HCT116 (cell line): ENCODE measurements around the gene SCFD2. TPM values are rescaled to one million over a fixed set of nuclear protein-coding genes. Genes with fewer than 3 reads are reported as not detected.

Source experiments
- ATAC-seq: fragments of 200-7000 bp; cut with Tn5 transposase; 2 replicates; pipeline ENCODE4 v1.9.1; 2020; ENCODE audit warnings: mild to moderate bottlenecking, moderate library complexity
- Bru-seq: library from RNA; stranded (reverse); fragments of 400-500 nt; gene quantifications from one replicate; lab custom pipeline; 2021; lab: Mats Ljungman, UMichigan
- BruChase-seq, 2 experiments: library from RNA; stranded (reverse); fragments of 400-500 nt; gene quantifications; one replicate each; lab custom pipeline; 2021; lab: Mats Ljungman, UMichigan
- BruUV-seq: library from RNA; stranded (reverse); fragments of 400-500 nt; replicated peaks from 2 replicates; lab custom pipeline; 2021; lab: Mats Ljungman, UMichigan
- CTCF ChIA-PET: fragments of 300-600 bp; sonication (Branson Sonifier 250); formaldehyde crosslinking; loops from one replicate; lab custom pipeline; 2021; ENCODE audit warnings: antibody characterized with exemption; lab: Charles Lee
- POLR2A ChIA-PET: fragments of 300-600, 350-600 bp; sonication (Branson Sonifier 250); formaldehyde crosslinking; loops from one replicate; lab custom pipeline; 2021; ENCODE audit warnings: antibody characterized with exemption; lab: Charles Lee
- RAD21 ChIA-PET, 2 experiments: fragments of 300-600 bp; sonication (Branson Sonifier 250); formaldehyde crosslinking; loops; one replicate each; lab custom pipeline; 2023; ENCODE audit warnings: low total read pairs in 2 of 2; ENCODE audit not compliant: uncharacterized antibody in 2 of 2, unreplicated experiment in 2 of 2, low non-redundant PET in 1 of 2; lab: Charles Lee
- DNase-seq: peaks from one replicate; pipeline ENCODE4 v3.0.0-alpha.2; 2010; ENCODE audit warnings: low read depth, low spot score
- H2AFZ ChIP-seq: fragments of 200-600 bp; shearing (Covaris generic), sonication (generic); 2 replicates; pipeline ENCODE4 v1.6.1; 2017; ENCODE audit warnings: low read depth, mixed run types, mixed read lengths, antibody characterized with exemption, low read length; ENCODE audit not compliant: poor library complexity, severe bottlenecking
- H3K27ac ChIP-seq: 2 replicates; pipeline ENCODE4 v1.5.1; 2012; ENCODE audit warnings: low read depth, low read length
- H3K27me3 ChIP-seq: fragments of 200-600 bp; sonication (generic); 2 replicates; pipeline ENCODE4 v1.6.1; 2016; ENCODE audit warnings: mixed run types, low read length, mixed read lengths; ENCODE audit not compliant: insufficient read depth
- H3K36me3 ChIP-seq, 2 experiments: fragments of 200-500 bp in 1 of 2; fragments of 200-600 bp in 1 of 2; sonication (Bioruptor generic) in 1 of 2; sonication (generic) in 1 of 2; 2 replicates each; pipeline versions ENCODE4 v1.5.1 to v1.6.1; 2014 to 2016; ENCODE audit warnings: low read length in 2 of 2, inconsistent platforms in 1 of 2, mixed read lengths in 1 of 2, mixed run types in 1 of 2; ENCODE audit not compliant: insufficient read depth in 2 of 2, control insufficient read depth in 1 of 2
- H3K4me1 ChIP-seq, 2 experiments: fragments of 200-600 bp in 1 of 2; sonication (generic) in 1 of 2; 2 replicates each; pipeline versions ENCODE4 v1.5.1 to v1.6.1; 2012 to 2017; ENCODE audit warnings: low read length in 2 of 2, inconsistent platforms in 1 of 2, mild to moderate bottlenecking in 1 of 2, mixed read lengths in 1 of 2, mixed run types in 1 of 2, moderate library complexity in 1 of 2; ENCODE audit not compliant: insufficient read depth in 2 of 2, control insufficient read depth in 1 of 2
- H3K4me2 ChIP-seq: fragments of 200-600 bp; sonication (generic); 2 replicates; pipeline ENCODE4 v1.6.1; 2017; ENCODE audit warnings: mixed run types, low read length, mixed read lengths
- H3K4me3 ChIP-seq, 2 experiments: fragments of 200-600 bp in 1 of 2; sonication (generic) in 1 of 2; replicated peaks in 1 of 2; 2 replicates each; pipeline ENCODE4 v1.5.1; 2011 to 2016; ENCODE audit warnings: low read length in 2 of 2, control low read depth in 1 of 2, low read depth in 1 of 2, mild to moderate bottlenecking in 1 of 2, mixed read lengths in 1 of 2, mixed run types in 1 of 2
- H3K79me2 ChIP-seq: fragments of 200-600 bp; sonication (generic); 2 replicates; pipeline ENCODE4 v1.6.1; 2017; ENCODE audit warnings: mild to moderate bottlenecking, mixed run types, low read length, moderate library complexity, mixed read lengths; ENCODE audit not compliant: insufficient read depth
- H3K9ac ChIP-seq: fragments of 200-600 bp; sonication (generic); 2 replicates; pipeline ENCODE4 v1.6.1; 2016; ENCODE audit warnings: low read length, mixed read lengths
- H3K9me2 ChIP-seq: fragments of 200-600 bp; sonication (generic), shearing (Covaris generic); 2 replicates; pipeline ENCODE4 v1.6.1; 2017; ENCODE audit warnings: mixed run types, mild to moderate bottlenecking, moderate library complexity; ENCODE audit not compliant: insufficient read depth
- H3K9me3 ChIP-seq, 2 experiments: fragments of 200-500 bp in 1 of 2; fragments of 200-600 bp in 1 of 2; sonication (Bioruptor generic) in 1 of 2; sonication (generic) in 1 of 2; 2 replicates each; pipeline ENCODE4 v1.6.1; 2014 to 2017; ENCODE audit warnings: low read length in 2 of 2, mixed read lengths in 2 of 2, inconsistent platforms in 1 of 2, low read depth in 1 of 2, mild to moderate bottlenecking in 1 of 2, mixed run types in 1 of 2, moderate library complexity in 1 of 2; ENCODE audit not compliant: control insufficient read depth in 1 of 2, insufficient read depth in 1 of 2
- H4K20me1 ChIP-seq: fragments of 200-600 bp; sonication (generic), shearing (Covaris generic); 2 replicates; pipeline ENCODE4 v1.6.1; 2017; ENCODE audit warnings: mixed run types, mild to moderate bottlenecking, moderate library complexity; ENCODE audit not compliant: insufficient read depth
- ATF3 ChIP-seq: IDR thresholded peaks from 2 replicates; pipeline ENCODE4 v1.6.1; 2012
- CBX3 ChIP-seq: IDR thresholded peaks from 2 replicates; pipeline ENCODE4 v1.6.1; 2012; ENCODE audit warnings: low read depth
- CEBPB ChIP-seq: IDR thresholded peaks from 2 replicates; pipeline ENCODE4 v1.6.1; 2012; ENCODE audit warnings: low read depth
- CTCF ChIP-seq, 3 experiments: fragments of 200-600 bp in 1 of 3; sonication (generic) in 1 of 3; IDR thresholded peaks in 2 of 3; conservative IDR thresholded peaks in 1 of 3; 2 replicates each; pipeline ENCODE4 v1.5.1; 2012 to 2017; ENCODE audit warnings: low read depth in 2 of 3, low read length in 2 of 3, antibody characterized with exemption in 1 of 3, borderline replicate concordance in 1 of 3, control low read depth in 1 of 3, mild to moderate bottlenecking in 1 of 3, mixed read lengths in 1 of 3, mixed run types in 1 of 3, moderate library complexity in 1 of 3; ENCODE audit not compliant: insufficient read depth in 1 of 3
- ELF1 ChIP-seq: IDR thresholded peaks from 2 replicates; pipeline ENCODE4 v1.6.1; 2012; ENCODE audit warnings: low read depth, borderline replicate concordance
- EZH2 ChIP-seq: fragments of 200-600 bp; sonication (generic); IDR thresholded peaks from 2 replicates; pipeline ENCODE4 v1.6.1; 2017; ENCODE audit warnings: antibody characterized with exemption, mixed run types
- EZH2phosphoT487 ChIP-seq: fragments of 200-600 bp; IDR thresholded peaks from 2 replicates; pipeline ENCODE4 v1.6.1; 2018; ENCODE audit warnings: antibody characterized with exemption, borderline replicate concordance
- FOSL1 ChIP-seq: IDR thresholded peaks from 2 replicates; pipeline ENCODE4 v1.6.1; 2012; ENCODE audit warnings: low read depth
- JUND ChIP-seq: IDR thresholded peaks from 2 replicates; pipeline ENCODE4 v1.6.1; 2012
- MAX ChIP-seq: IDR thresholded peaks from 2 replicates; pipeline ENCODE4 v1.6.1; 2012
- POLR2A ChIP-seq: IDR thresholded peaks from 2 replicates; pipeline ENCODE4 v1.7.0; 2011; ENCODE audit warnings: borderline replicate concordance; ENCODE audit not compliant: insufficient read depth, insufficient read length; ENCODE audit errors: extremely low read depth
- POLR2AphosphoS5 ChIP-seq: IDR thresholded peaks from 2 replicates; pipeline ENCODE4 v1.6.1; 2011; ENCODE audit warnings: mild to moderate bottlenecking, low read depth, low read length, moderate library complexity
- RAD21 ChIP-seq: IDR thresholded peaks from 2 replicates; pipeline ENCODE4 v1.6.1; 2012; ENCODE audit warnings: low read depth, mild to moderate bottlenecking
- SIN3A ChIP-seq: IDR thresholded peaks from 2 replicates; pipeline ENCODE4 v1.6.1; 2012; ENCODE audit warnings: low read depth
- SP1 ChIP-seq: IDR thresholded peaks from 2 replicates; pipeline ENCODE4 v1.6.1; 2012; ENCODE audit warnings: low read depth
- SRF ChIP-seq: IDR thresholded peaks from 2 replicates; pipeline ENCODE4 v1.6.1; 2012; ENCODE audit warnings: low read depth
- TCF7L2 ChIP-seq: IDR thresholded peaks from 2 replicates; pipeline ENCODE4 v1.7.0; 2011; ENCODE audit warnings: borderline replicate concordance, inconsistent platforms; ENCODE audit not compliant: insufficient read depth, insufficient read length; ENCODE audit errors: extremely low read depth
- YY1 ChIP-seq: IDR thresholded peaks from 2 replicates; pipeline ENCODE4 v1.6.1; 2011; ENCODE audit warnings: low read length, low read depth, moderate library complexity, mild to moderate bottlenecking; ENCODE audit not compliant: insufficient replicate concordance; ENCODE audit errors: extremely low read depth
- ZBTB33 ChIP-seq: IDR thresholded peaks from 2 replicates; pipeline ENCODE4 v1.6.1; 2011; ENCODE audit warnings: mild to moderate bottlenecking, low read length, moderate library complexity; ENCODE audit not compliant: insufficient replicate concordance; ENCODE audit errors: extremely low read depth
- ZFX ChIP-seq: fragments of 450-650 bp; IDR thresholded peaks from 2 replicates; pipeline ENCODE4 v1.6.1; 2017
- ZNF274 ChIP-seq: fragments of 200-500 bp; sonication (Bioruptor generic); IDR thresholded peaks from 2 replicates; pipeline ENCODE4 v1.6.1; 2014; ENCODE audit warnings: mild to moderate bottlenecking, low read depth, low read length, inconsistent platforms
- intact Hi-C: fragments of 100-400 bp; cut with micrococcal nuclease; formaldehyde crosslinking; loops from 2 replicates; pipeline ENCODE4 v1.10.0; 2022
- long read RNA-seq: library from polyadenylated mRNA; unstranded; transcript quantifications from one replicate; pipeline ENCODE4 v2.0.0, GENCODE V29; 2021; ENCODE audit not compliant: unreplicated experiment
- polyA plus RNA-seq: library from polyadenylated mRNA; unstranded; fragments of >200 nt; gene quantifications from 2 replicates; pipeline ENCODE4 v1.2.1, GENCODE V29; 2012; ENCODE audit warnings: missing spikeins
- total RNA-seq: library from RNA; stranded (reverse); gene quantifications from one replicate; pipeline ENCODE4 v1.2.1, GENCODE V29; 2021; ENCODE audit not compliant: unreplicated experiment

The SCFD2 gene
- total RNA-seq (13.6 TPM), Bru-seq, nascent RNA (percentile 60 among the genes with signal in this experiment), BruChase-seq, experiment 1, labeled RNA remaining after a 6-hour chase (percentile 53 among the genes with signal in this experiment), BruChase-seq, experiment 2, labeled RNA remaining after a 2-hour chase (percentile 55 among the genes with signal in this experiment)
- 5.5 and 6.5 TPM in 2 replicates for polyA plus RNA-seq
- long read RNA-seq, partial matches to known transcripts = 0 of 5 reads
- long read RNA-seq, other reads (novel, unspliced or antisense) = 5 of 5 reads

GRCh38 chr4:53365486-53366300 is at the start of gene SCFD2:
TSS of gene SCFD2 (minus strand) at chr4:53366061.
- Histone ChIP-seq H3K36me3 (no peaks in the 10 kb centered on the region), H4K20me1 (no peaks in the 10 kb centered on the region), H3K9me3 (no peaks in the 10 kb centered on the region), H3K79me2 (peaks cover 46% of the 10 kb centered on the region), H3K9ac (peak within 1 kb of the TSS; percentile 70), H3K4me3 (peak within 1 kb of the TSS; percentile 80 to 96), H3K9me2 (no peaks in the 10 kb centered on the region), H3K4me2 (peak within 1 kb of the TSS; percentile 94), H3K27ac (no peak within 1 kb of the TSS), H2AFZ (peak within 1 kb of the TSS; percentile 91), H3K27me3 (no peaks in the 10 kb centered on the region), H3K4me1 (peaks cover 7 to 15% of the 10 kb centered on the region in 2 experiments; a peak in 2 of 4 replicates)
- DNase-seq = peak; percentile 93
- TSS peak; percentile 70 for BruUV-seq
- peak; percentile 98 for ATAC-seq
- ChIA-PET POLR2A (interaction anchor here (0.6 kb wide), 1 partner anchor 17 kb away, joined by 3 read pairs; no protein-coding TSS in a partner anchor), CTCF (interaction anchor here (0.5 kb wide), 1 partner anchor 990 kb away, joined by 4 read pairs; no protein-coding TSS in a partner anchor), RAD21 (no interaction called here)
- peak; percentile 20; the same call in 1 of the 2 replicates for TF ChIP-seq ZFX
- peak; percentile 84 for TF ChIP-seq TCF7L2
- TF ChIP-seq RAD21 = no peak
- TF ChIP-seq POLR2A = peak; percentile 49
- peak; percentile 81 for TF ChIP-seq YY1
- TF ChIP-seq CEBPB = no peak
- TF ChIP-seq SIN3A = peak; percentile 100
- no peak for TF ChIP-seq EZH2phosphoT487
- TF ChIP-seq SRF = peak; percentile 84
- TF ChIP-seq ZBTB33 = no peak
- TF ChIP-seq CTCF (IDR thresholded peaks at IDR 0.05 in 2 of 3, conservative IDR thresholded peaks at IDR 0.05 in 1 of 3; ENCODE audit: borderline replicate concordance in 1 of 3, insufficient read depth in 1 of 3, low read depth in 2 of 3, low read length in 2 of 3) = no peak
- TF ChIP-seq EZH2 = no peak
- TF ChIP-seq SP1 = peak; percentile 92
- TF ChIP-seq ZNF274 = no peak
- peak; percentile 100 for TF ChIP-seq MAX
- TF ChIP-seq FOSL1 = no peak
- peak; percentile 65; the same call in 1 of the 2 replicates for TF ChIP-seq CBX3
- no peak for TF ChIP-seq ATF3
- peak; percentile 73 for TF ChIP-seq POLR2AphosphoS5
- no peak for TF ChIP-seq JUND
- peak; percentile 81 for TF ChIP-seq ELF1
- intact Hi-C loops = no loop called here
